HL-60 (cell line): ENCODE results near the gene CFLAR.

Source experiments
- GABPA ChIP-seq: IDR thresholded peaks from 2 replicates; pipeline ENCODE4 v1.6.1; 2012; ENCODE audit warnings: low read depth
- POLR2AphosphoS5 ChIP-seq: IDR thresholded peaks from 2 replicates; pipeline ENCODE4 v1.6.1; 2012; ENCODE audit warnings: low read depth
- TF ChIP-seq, protein P1 (sequence below): IDR thresholded peaks from one replicate; pipeline ENCODE4 v1.5.1; 2011; ENCODE audit warnings: low read length, control low read depth, inconsistent platforms; ENCODE audit not compliant: insufficient read depth
- TF ChIP-seq, protein P2 (sequence below): IDR thresholded peaks from 2 replicates; pipeline ENCODE4 v1.6.1; 2012; ENCODE audit warnings: low read depth; ENCODE audit not compliant: insufficient replicate concordance

DNA sequence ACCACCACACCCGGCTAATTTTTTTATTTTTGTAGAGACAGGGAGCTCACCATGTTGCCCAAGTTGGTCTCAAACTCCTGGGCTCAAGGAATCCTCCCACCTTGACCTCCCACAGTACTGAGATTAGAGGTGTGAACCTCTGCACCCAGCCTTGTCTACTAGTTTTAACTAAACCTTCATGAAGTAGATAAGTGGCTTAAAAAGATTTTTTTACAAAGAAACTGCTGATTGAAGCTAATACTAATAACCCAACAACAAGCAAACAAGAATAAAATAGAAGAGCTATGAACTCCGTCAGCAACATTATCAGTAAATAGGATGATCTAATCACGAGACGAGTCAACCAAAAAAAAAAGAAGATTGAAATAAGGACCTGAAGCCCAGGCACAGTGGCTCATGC is 25.4 kb upstream of the CFLAR start:
- TF ChIP-seq POLR2AphosphoS5 = no peak
- TF ChIP-seq, protein P1, sequence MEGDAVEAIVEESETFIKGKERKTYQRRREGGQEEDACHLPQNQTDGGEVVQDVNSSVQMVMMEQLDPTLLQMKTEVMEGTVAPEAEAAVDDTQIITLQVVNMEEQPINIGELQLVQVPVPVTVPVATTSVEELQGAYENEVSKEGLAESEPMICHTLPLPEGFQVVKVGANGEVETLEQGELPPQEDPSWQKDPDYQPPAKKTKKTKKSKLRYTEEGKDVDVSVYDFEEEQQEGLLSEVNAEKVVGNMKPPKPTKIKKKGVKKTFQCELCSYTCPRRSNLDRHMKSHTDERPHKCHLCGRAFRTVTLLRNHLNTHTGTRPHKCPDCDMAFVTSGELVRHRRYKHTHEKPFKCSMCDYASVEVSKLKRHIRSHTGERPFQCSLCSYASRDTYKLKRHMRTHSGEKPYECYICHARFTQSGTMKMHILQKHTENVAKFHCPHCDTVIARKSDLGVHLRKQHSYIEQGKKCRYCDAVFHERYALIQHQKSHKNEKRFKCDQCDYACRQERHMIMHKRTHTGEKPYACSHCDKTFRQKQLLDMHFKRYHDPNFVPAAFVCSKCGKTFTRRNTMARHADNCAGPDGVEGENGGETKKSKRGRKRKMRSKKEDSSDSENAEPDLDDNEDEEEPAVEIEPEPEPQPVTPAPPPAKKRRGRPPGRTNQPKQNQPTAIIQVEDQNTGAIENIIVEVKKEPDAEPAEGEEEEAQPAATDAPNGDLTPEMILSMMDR = no peak
- TF ChIP-seq, protein P2, sequence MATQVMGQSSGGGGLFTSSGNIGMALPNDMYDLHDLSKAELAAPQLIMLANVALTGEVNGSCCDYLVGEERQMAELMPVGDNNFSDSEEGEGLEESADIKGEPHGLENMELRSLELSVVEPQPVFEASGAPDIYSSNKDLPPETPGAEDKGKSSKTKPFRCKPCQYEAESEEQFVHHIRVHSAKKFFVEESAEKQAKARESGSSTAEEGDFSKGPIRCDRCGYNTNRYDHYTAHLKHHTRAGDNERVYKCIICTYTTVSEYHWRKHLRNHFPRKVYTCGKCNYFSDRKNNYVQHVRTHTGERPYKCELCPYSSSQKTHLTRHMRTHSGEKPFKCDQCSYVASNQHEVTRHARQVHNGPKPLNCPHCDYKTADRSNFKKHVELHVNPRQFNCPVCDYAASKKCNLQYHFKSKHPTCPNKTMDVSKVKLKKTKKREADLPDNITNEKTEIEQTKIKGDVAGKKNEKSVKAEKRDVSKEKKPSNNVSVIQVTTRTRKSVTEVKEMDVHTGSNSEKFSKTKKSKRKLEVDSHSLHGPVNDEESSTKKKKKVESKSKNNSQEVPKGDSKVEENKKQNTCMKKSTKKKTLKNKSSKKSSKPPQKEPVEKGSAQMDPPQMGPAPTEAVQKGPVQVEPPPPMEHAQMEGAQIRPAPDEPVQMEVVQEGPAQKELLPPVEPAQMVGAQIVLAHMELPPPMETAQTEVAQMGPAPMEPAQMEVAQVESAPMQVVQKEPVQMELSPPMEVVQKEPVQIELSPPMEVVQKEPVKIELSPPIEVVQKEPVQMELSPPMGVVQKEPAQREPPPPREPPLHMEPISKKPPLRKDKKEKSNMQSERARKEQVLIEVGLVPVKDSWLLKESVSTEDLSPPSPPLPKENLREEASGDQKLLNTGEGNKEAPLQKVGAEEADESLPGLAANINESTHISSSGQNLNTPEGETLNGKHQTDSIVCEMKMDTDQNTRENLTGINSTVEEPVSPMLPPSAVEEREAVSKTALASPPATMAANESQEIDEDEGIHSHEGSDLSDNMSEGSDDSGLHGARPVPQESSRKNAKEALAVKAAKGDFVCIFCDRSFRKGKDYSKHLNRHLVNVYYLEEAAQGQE = no peak
- TF ChIP-seq GABPA = no peak
